Effector CD8-positive, alpha-beta T cell (primary cell): Measurements from ENCODE around the gene CHST6.
"Not testable (repeated sequence)": the region's sequence is repeated elsewhere in the genome, so short reads cannot be mapped to it uniquely, and the experiment has no call there.

Experiments
- DNase-seq: peaks from one replicate; lab custom pipeline; 2025; lab: John Stamatoyannopoulos, UW

The CHST6 gene

GRCh38 chr16:75502916-75503605, 7.8 kb upstream of the CHST6 start:
- DNase-seq: no peak

GRCh38 chr16:75501820-75502219, 6.6 kb upstream of the CHST6 start:
- not testable (repeated sequence) for DNase-seq

GRCh38 chr16:75501359-75501758, 6.1 kb upstream of the CHST6 start:
- DNase-seq: no peak

- DNase-seq: not testable (repeated sequence)
These were observed 3.5 kb upstream of the CHST6 start for GRCh38 chr16:75498605-75499322.

GRCh38 chr16:75497558-75497957, 2.3 kb upstream of the CHST6 start:
- DNase-seq: no peak

- DNase-seq: no peak
These were observed 573 bp downstream of the CHST6 start for GRCh38 chr16:75494661-75495075.

GRCh38 chr16:75494184-75494583, 1.1 kb downstream of the CHST6 start:
- DNase-seq: no peak

GRCh38 chr16:75491876-75492275, 3.4 kb downstream of the CHST6 start:
- DNase-seq: no peak

- DNase-seq: no peak
These were observed 6.9 kb downstream of the CHST6 start for GRCh38 chr16:75488322-75488721.

- DNase-seq: no peak
These were observed 8.4 kb downstream of the CHST6 start for GRCh38 chr16:75486676-75487313.

- no peak for DNase-seq
These were observed 9.1 kb downstream of the CHST6 start for GRCh38 chr16:75486014-75486675.

- no peak for DNase-seq
These were observed 9.8 kb downstream of the CHST6 start for GRCh38 chr16:75485230-75486013.

- DNase-seq: no peak
These were observed 12.0 kb downstream of the CHST6 start for GRCh38 chr16:75483222-75483621.

- no peak for DNase-seq
These were observed 12.6 kb downstream of the CHST6 start for GRCh38 chr16:75482434-75483205.

GRCh38 chr16:75481475-75481874, 13.8 kb downstream of the CHST6 start:
- DNase-seq: no peak

GRCh38 chr16:75479421-75479990, 15.7 kb downstream of the CHST6 start:
- DNase-seq: no peak

- no peak for DNase-seq
These were observed 16.5 kb downstream of the CHST6 start for GRCh38 chr16:75478480-75479345.

- no peak for DNase-seq
These were observed 17.4 kb downstream of the CHST6 start for GRCh38 chr16:75477680-75478473.

- DNase-seq: no peak
These were observed 18.4 kb downstream of the CHST6 start for GRCh38 chr16:75476817-75477216.
